Measurements from ENCODE around the gene OGFOD2.

Gene OGFOD2

DNA sequence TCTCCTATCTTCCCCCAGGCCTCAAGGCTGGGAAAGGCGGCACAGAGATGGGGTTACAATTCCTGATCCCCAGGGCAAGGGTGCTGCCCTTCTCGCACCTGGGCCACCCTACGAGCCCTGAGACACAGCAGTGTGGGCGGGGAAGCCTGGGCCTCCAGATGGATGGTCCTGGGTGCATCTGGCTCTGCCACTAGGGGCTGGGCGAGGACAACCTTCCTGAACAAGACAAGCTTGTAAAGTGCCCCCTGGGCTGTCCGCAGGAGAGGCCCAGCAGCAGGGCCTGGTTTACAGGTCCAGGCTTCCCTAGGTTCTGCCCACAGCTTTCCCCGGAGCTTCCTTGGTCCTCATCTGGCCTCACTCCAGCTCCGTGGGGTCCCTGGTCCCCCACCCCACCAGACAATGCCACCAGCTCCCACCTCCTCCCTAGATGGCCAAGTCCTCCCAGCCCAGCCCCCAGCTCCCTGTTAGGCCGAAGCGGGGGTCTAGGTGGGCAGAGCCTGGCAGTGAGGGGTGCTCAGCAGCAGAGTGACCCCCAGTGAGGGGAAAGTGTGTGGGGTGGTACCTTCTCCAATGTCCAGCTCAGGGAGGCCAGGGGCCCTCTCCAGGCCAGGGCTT is 14.3 kb downstream of the OGFOD2 start:
- no peak for DNase-seq

GRCh38 chr12:122989874-122990419 is 14.9 kb downstream of the OGFOD2 start:
- no peak for DNase-seq

DNA sequence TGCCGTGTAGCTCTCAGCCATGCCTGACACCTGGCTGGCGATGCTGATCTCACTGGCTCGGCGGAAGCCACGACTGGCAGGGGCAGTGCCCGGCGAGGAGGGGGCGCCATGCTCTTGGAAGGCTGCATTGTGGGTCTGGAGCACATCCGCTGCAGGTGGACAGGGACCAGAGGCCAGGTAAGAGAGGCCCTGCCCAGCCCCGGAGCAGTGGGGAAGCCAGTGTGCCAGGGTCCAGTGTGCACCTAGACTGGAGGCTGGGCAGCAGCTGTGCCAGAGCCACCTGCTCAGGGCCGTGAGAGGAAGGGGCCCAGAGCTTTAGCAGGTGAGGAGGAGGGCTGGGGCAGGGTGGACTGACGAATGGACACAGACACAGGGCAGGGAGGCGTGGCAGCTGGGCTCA is 15.5 kb downstream of the OGFOD2 start:
- no peak for DNase-seq

DNA sequence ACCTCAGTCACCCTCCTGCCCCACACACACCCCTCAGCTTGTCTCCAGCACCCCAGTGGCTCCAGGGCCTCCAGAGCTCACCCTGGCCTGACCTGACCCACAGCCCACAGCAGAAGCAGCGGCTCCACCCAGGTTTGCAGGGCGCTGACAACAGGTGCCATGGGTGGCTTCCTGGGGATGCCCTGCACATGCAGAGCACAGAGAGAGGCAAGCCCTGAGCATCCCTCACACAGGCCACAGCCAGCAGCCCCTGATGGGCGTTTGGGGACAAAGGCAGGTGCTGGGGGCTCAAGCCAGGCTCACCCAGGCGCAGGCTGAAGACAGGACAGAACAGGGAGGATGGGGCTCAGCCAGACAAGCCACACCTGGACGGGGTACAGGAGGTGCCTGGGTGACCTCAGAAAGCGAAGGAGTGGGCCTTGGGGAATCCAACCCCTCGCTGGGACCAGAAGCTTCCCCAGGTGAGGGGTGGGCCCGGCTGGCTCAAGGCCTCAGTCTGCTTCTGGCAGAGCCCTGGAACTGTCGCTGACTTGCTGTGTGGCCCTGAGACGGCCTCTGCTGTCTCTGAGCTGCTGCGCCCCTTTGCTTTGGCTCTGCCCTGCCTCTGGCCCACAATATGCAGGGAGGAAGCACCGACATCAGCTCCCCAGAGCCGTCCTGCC is 16.0 kb downstream of the OGFOD2 start:
- no peak for DNase-seq

GRCh38 chr12:122991623-122992275 is 16.7 kb downstream of the OGFOD2 start:
- DNase-seq, result no peak

DNA sequence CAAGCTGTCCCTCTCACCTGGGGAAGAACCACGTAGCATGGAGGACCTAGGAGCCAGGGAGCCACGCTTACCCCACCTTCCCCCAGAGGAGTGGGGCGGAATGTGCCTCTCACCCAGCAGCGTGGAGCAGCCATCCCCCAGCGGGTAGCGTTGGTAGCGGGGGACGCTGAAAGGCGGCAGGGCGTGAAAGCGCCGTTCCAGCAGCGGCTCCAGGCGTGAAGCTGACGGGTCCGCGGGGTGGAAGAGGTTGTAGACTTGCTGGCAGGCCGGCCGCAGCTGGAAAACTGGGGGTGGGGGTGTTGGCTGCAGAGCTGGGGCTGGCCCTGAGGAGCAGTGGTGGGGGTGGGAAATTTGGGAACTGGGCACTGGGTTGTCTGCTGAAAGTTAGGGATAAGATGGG is 17.3 kb downstream of the OGFOD2 start:
- no peak for DNase-seq

DNA sequence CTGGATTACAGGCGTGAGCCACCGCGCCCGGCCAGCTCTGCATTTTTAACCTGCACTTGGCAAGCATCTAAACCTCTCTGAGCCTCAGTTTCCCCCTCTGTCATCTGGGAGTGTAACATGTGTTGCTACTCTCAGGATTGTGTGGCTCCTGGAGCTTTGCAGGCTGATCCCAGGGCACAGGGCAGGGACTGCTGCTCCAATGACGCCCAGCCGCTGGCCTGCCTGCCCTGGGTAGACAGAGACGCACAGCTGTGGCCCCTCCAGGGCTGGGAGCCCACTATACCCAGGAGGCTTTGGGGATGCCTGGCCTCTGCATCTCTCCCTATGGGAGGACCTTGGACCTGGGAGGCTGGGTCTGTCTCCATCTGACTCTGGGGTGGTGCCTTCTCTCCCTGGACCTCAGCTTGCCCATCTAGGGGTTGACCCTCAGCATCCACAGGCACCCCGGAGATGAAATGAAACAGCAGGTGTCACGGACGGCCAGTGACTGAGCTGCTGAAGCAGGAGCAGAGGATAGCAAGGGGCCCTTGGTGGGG is 19.2 kb downstream of the OGFOD2 start:
- no peak for DNase-seq

DNA sequence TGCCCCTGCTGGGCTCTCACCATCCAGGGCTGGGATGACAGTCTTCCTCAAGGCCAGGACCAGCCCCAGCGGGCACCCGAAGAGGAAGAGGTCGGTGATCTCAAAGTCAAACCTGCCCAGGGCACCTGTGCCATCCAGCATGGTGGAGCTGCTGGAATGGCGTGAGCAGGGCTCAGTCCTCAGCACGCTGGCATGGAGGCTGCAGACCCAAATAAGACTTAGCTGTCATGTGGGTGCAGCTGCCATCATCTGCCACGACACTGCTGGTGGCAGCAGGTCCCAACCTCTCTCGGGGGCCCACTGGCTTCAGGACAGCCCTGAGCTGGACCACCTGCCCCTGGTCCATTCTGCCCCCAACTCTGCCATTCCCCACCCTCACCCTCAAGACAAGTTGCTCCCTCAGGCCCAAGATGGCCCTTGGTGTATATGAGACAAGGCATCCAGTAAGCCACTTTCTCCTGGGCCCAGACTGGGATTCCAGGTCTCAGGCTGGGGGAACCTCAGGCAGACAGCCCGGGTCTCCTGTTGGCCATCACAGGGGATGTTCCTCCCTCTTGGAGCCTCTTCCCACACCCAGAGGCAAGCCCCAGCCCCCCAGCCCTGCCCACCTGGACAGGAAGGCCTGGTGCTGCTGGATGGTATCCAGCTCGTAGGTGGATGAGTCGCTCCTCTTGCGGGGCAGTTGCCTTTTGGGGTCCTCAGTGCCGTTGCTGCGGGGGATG is 19.9 kb downstream of the OGFOD2 start:
- no peak for DNase-seq

- no peak for DNase-seq
These were observed 20.6 kb downstream of the OGFOD2 start for GRCh38 chr12:122995503-122996187.

GRCh38 chr12:122996188-122996601 is 21.2 kb downstream of the OGFOD2 start:
- DNase-seq, result no peak

DNA sequence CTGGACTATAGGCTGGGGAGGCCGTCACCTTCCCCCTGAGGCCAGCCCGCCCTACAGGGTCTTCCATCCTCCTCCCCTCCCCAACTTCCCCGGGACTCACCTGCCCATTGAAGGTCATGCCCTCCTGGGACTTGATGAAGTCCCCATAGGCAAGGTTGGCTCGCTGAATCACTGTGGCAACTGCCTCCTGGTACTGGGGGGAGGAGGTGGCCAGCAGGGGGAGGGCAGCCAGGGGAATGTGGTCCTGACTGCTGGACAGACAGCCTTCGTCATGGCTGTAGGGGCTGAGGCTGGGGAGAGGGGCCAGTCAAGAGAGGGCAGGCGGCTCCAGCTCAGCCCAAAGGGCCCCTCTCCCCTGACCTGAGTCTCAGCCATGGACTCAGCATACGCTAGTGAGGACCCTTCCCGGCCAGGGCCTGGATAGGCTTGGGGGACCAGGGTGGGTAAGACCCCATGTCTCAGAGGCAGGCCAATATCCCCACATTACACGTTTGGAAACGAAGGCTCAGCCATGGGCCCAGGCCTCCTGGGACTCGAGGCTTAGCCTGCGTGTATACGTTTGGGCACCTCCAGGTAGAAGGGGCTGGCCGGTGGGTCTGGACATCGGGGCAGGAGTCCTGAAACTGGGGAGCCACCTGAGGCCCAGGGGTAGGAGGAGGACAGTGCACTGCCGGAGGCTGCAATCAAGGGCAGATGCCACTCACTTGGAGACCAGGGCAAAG is 21.7 kb downstream of the OGFOD2 start:
- no peak for DNase-seq

DNA sequence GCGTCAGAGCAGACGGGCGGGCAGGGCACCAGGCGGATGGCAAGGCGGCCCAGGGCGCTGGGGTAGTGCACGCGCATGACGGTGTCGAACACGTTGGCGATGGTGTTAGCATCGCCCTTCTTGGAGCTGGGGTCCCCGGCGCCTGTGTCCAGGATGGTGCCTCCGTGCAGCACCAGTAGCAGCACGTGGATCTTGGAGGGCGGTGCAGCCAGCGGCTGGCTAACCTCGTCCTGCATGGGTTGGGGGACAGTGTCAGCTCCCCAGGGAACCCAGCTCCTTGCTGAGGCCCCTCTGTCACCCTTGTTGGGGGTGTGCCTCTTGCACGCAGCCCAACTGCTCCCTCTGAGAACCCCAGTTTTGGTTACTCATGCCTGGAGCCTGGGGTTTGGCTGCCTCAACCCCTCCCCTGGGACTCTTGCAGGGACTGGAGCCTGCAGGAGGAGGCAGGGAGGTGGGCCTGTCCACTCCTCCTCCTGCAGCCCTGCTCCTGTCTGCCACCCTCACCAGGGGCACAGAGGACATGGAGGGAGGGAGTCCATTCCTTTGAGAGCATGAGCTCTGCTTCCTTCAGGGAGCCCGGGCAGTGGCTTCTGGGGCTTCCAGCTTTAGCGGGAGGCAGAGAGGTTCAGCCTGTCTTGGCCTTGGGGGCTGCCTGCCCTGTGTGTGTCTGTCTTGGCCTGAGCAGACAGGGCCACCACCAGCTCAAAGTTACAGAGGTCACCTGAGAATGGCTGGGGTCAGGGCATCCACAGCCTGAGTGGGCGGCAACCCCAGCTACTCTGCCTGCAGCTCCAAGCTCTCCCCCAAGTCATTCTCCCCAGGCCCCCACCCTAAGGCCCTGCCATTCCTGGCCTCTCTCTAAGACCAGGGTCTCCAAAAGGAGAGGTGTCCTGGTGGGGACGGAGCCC is 22.6 kb downstream of the OGFOD2 start:
- DNase-seq, result no peak

DNA sequence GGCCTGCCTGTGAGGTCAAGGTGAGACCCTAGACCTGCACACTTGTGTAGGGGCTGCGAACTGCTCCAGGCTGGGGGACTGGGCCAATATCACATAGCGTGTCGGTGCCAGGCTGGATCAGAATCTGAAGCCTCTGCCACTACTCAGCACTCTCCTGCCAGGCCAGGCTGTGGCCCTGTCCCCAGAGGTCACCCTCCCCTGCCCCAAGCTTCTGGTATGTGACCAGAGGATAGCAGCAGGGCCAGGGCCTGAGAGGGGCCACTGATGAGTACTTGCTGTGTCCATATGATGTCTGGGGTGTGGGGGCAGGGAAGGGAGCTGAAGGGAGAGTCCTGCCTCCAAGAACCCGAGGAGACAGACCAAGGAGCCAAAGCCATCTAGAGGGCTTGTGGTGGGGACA is 23.3 kb downstream of the OGFOD2 start:
- no peak for DNase-seq

DNA sequence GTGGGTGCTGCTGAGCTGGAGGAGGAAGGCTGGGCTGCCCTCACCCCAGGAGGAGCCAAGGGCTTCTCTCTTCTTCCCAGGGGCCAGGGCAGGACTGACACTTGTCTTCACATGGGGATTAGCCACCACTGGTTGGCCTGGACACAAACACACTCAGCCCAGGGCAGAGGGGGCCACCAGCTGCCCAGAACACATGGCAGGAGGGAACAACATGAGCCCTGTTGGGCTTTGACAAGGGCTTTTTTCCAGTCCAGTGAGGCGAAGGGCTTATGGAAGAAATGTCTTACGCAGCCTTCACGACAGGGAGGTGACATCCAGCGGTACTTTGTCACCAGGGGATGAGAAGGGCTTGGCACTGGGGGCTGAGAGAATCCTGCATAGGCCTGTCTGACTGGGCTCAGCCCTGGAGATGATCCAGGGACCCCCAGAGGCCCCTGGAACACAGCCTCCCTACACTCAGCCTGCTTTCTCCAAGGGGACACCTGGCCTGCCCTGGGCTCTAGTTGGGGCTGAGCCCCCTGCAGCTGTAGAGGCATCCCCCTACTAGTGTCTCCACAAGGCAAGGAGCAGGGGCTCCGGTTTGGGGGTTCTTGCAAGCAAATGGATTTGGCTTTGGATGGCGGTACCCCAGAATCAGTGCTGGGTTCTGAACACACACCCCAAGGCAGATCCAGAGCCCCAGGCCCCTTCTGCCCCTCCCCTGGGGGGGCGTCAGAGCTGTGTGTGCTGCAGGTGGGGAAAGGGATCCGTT is 24.3 kb downstream of the OGFOD2 start:
- DNase-seq, result no peak

DNA sequence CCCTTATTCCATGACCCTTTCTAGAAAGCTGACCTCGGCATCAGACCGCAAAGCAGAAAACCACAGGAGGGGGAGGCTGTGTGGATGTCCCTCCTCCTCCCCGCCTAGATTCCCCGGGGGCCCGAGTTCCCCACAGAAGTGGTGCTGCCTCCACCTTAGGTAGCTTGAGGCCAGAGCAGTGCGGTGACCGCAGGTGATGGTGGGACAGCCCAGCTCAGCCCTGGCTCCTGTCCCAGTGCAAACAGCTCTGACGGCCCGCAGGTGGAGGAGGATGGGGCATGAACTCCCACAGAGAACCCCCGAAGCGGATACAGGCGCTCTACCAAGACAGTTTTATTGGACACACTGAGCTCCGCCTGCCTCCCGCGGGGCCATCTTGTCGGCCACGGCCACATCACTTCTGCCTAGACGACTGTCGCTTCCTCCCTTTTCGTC is 25.0 kb downstream of the OGFOD2 start:
- DNase-seq, result no peak

DNA sequence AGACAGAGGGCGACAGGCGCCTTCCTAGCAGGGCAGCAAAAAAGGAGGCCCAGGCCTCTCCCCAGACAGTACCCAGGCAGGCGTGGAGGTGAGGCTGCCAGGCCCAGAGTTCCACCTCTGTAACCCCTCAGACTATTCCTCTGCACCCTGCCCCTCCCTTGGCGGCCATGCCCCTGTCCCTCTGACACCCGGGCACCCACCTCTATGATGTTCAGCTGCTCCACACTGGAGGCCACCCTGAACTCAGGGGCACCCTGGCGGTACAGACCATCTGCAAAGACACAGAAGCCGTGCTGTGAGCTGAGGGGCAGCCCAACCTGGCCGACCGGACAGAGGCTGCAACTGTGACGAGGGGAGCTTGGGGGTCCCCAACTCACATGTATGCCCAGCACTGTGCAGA is 25.5 kb downstream of the OGFOD2 start:
- DNase-seq, result no peak

- no peak for DNase-seq
These were observed 26.4 kb downstream of the OGFOD2 start for GRCh38 chr12:123001464-123001863.

DNA sequence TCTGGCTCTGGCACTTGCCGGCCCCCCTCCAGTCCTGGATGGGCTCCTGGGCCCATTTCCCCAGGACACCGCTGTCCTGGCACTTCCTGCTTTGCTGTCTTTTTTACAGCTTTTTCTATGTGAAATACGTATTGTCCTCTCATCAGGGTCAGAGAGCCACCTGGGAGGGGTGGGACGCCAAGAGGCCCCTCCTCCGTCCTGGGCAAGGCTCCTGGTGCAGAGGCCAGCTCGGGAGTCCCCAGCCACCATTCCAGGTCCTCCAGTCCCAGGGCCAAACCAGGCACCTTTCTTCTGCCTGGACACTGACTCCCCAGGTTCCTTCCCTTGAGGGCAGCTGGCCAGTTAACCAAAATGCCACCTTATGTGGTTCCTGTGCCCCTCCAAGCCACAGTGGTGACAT is 28.2 kb downstream of the OGFOD2 start:
- DNase-seq, result no peak

DNA sequence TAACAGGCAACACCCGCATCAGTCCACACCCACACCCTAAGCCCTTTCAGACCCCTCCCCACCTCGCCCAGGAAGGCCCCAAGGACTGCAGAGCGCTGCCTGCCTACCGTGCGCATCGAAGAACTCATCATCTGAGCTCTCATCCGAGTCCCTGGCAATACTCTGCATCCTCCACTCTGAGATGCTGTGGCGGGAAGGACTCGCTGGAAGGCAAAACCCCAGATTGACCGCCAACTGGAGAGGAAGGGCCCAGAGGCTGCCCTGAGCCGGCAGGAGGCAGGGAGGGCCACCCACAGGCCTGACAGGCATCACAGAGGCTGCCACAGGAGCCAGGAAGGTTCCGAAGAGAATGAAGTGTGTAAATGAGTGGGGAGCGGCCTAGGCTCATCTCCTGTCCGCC is 29.2 kb downstream of the OGFOD2 start:
- DNase-seq, result no peak

GRCh38 chr12:123005081-123005626 is 30.1 kb downstream of the OGFOD2 start:
- DNase-seq, result no peak

Measured in NCI-H2029 treated with DMSO at 0.1 percent for 48 hours (cell line).